ENCODE measurements around the gene KRTDAP.

KRTDAP gene

GRCh38 chr19:35524181-35524837, 34.0 kb upstream of the KRTDAP start:
- no peaks in the 10 kb centered on the region for H3K9me3 ChIP-seq (ENCODE audit: insufficient read depth, low read depth, low read length)
- H3K27ac ChIP-seq (ENCODE audit: low read depth, low read length), result no peak overlapping the region
- H3K9ac ChIP-seq (ENCODE audit: low read depth, low read length), result no peak overlapping the region
- peaks cover 22% of the 10 kb centered on the region for H3K4me1 ChIP-seq (ENCODE audit: insufficient read depth, low read length)
- 15% methylated on average over 11 of the region's 11 CpGs for WGBS
- peak overlapping the region; percentile 37 for H3K4me3 ChIP-seq (ENCODE audit: low read length)
- H3K36me3 ChIP-seq (ENCODE audit: insufficient read depth, low read length), result no peaks in the 10 kb centered on the region
- peaks cover 14% of the 10 kb centered on the region for H3K27me3 ChIP-seq (ENCODE audit: insufficient read depth, low read length)

DNA sequence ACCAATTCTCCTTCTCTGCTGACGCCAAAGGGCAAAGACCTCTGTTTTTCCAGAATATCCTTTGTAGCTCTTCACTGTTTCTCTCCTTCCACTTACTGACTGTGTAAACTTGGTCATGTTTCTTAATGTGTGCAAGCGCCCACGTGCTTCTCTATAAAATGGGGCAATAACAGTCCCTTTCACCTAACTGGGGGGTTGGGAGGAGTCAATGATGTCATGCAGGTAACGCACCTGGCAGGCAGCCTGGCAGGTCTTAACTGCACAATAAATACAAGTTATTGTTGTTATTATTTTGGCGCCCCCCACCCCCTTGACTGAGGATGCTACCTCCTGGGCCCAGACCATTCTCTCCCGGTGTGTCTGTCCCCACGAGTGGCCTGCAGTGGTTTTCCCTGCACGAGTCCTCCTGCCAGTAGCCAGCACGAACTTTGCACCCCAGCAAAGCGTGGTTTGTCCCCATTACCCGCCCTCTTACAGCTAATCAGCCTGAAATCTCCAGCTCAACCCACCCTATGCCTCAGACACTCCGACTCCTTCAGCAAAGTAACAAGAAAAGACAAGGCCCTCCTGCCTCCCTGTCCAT, 32.6 kb upstream of the KRTDAP start:
- Histone ChIP-seq H3K9ac (ENCODE audit: low read depth, low read length) (no peak overlapping the region), H3K36me3 (ENCODE audit: insufficient read depth, low read length) (no peaks in the 10 kb centered on the region), H3K27me3 (ENCODE audit: insufficient read depth, low read length) (peaks cover 14% of the 10 kb centered on the region), H3K9me3 (ENCODE audit: insufficient read depth, low read depth, low read length) (no peaks in the 10 kb centered on the region), H3K4me1 (ENCODE audit: insufficient read depth, low read length) (peaks cover 22% of the 10 kb centered on the region), H3K27ac (ENCODE audit: low read depth, low read length) (no peak overlapping the region), H3K4me3 (ENCODE audit: low read length) (no peak overlapping the region)
- 83% methylated on average over 12 of the region's 12 CpGs for WGBS

GRCh38 chr19:35521124-35521743, 31.0 kb upstream of the KRTDAP start:
- whole genome bisulfite sequencing, result 63% methylated on average over 16 of the region's 16 CpGs
- Histone ChIP-seq H3K27me3 (ENCODE audit: insufficient read depth, low read length) (peaks cover 14% of the 10 kb centered on the region), H3K36me3 (ENCODE audit: insufficient read depth, low read length) (no peaks in the 10 kb centered on the region)

GRCh38 chr19:35519291-35519690, 29.0 kb upstream of the KRTDAP start:
- WGBS, result 80% methylated on average over 7 of the region's 7 CpGs

More at GRCh38 chr19:35521124-35521743, 31.0 kb upstream of the KRTDAP start:
- no peaks in the 10 kb centered on the region for H3K9me3 ChIP-seq (ENCODE audit: insufficient read depth, low read depth, low read length)
- H3K27ac ChIP-seq (ENCODE audit: low read depth, low read length), result no peak overlapping the region
- no peak overlapping the region for H3K9ac ChIP-seq (ENCODE audit: low read depth, low read length)
- H3K4me3 ChIP-seq (ENCODE audit: low read length), result no peak overlapping the region
- peaks cover 22% of the 10 kb centered on the region for H3K4me1 ChIP-seq (ENCODE audit: insufficient read depth, low read length)

GRCh38 chr19:35518313-35518712, 28.0 kb upstream of the KRTDAP start:
- Histone ChIP-seq H3K9me3 (ENCODE audit: insufficient read depth, low read depth, low read length) (no peaks in the 10 kb centered on the region), H3K9ac (ENCODE audit: low read depth, low read length) (no peak overlapping the region), H3K4me3 (ENCODE audit: low read length) (no peak overlapping the region), H3K4me1 (ENCODE audit: insufficient read depth, low read length) (peaks cover 13% of the 10 kb centered on the region), H3K36me3 (ENCODE audit: insufficient read depth, low read length) (no peaks in the 10 kb centered on the region), H3K27me3 (ENCODE audit: insufficient read depth, low read length) (no peaks in the 10 kb centered on the region; the same call in 1 of the 2 replicates), H3K27ac (ENCODE audit: low read depth, low read length) (no peak overlapping the region)
- 85% methylated on average over 5 of the region's 6 CpGs for WGBS

More at GRCh38 chr19:35519291-35519690, 29.0 kb upstream of the KRTDAP start:
- Histone ChIP-seq H3K4me3 (ENCODE audit: low read length) (no peak overlapping the region), H3K4me1 (ENCODE audit: insufficient read depth, low read length) (peaks cover 17% of the 10 kb centered on the region), H3K27me3 (ENCODE audit: insufficient read depth, low read length) (no peaks in the 10 kb centered on the region), H3K27ac (ENCODE audit: low read depth, low read length) (no peak overlapping the region), H3K9ac (ENCODE audit: low read depth, low read length) (no peak overlapping the region), H3K36me3 (ENCODE audit: insufficient read depth, low read length) (no peaks in the 10 kb centered on the region), H3K9me3 (ENCODE audit: insufficient read depth, low read depth, low read length) (no peaks in the 10 kb centered on the region)

- no peaks in the 10 kb centered on the region for H3K36me3 ChIP-seq (ENCODE audit: insufficient read depth, low read length)
- H3K27me3 ChIP-seq (ENCODE audit: insufficient read depth, low read length), result no peaks in the 10 kb centered on the region; the same call in 1 of the 2 replicates
- WGBS, result 77% methylated on average over 2 of the region's 2 CpGs
- no peak overlapping the region for H3K9ac ChIP-seq (ENCODE audit: low read depth, low read length)
- H3K9me3 ChIP-seq (ENCODE audit: insufficient read depth, low read depth, low read length), result no peaks in the 10 kb centered on the region
- H3K4me3 ChIP-seq (ENCODE audit: low read length), result no peak overlapping the region
- peaks cover 15% of the 10 kb centered on the region for H3K4me1 ChIP-seq (ENCODE audit: insufficient read depth, low read length)
- no peak overlapping the region for H3K27ac ChIP-seq (ENCODE audit: low read depth, low read length)
Observed at GRCh38 chr19:35517342-35517741, 27.1 kb upstream of the KRTDAP start.

DNA sequence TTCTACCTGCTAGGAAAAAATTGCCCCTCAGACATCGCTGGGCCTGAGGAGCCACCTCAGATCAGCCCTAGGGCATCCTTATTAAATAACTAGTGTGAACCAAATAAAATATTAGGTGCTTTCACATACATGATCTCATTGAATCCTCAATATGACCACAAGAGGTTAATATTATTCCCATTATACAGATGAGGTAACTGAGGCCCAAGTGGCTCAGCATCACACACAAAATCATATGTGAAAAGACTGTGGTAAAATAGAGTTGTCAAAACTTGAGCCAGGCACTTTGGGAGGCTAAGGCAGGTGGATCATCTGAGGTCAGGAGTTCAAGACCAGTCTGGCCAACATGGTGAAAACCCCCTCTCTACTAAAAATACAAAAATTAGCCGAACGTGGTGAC, 26.0 kb upstream of the KRTDAP start:
- Histone ChIP-seq H3K36me3 (ENCODE audit: insufficient read depth, low read length) (no peaks in the 10 kb centered on the region), H3K4me1 (ENCODE audit: insufficient read depth, low read length) (peaks cover 12% of the 10 kb centered on the region), H3K27me3 (ENCODE audit: insufficient read depth, low read length) (no peaks in the 10 kb centered on the region; the same call in 1 of the 2 replicates), H3K9me3 (ENCODE audit: insufficient read depth, low read depth, low read length) (no peaks in the 10 kb centered on the region), H3K27ac (ENCODE audit: low read depth, low read length) (no peak overlapping the region), H3K4me3 (ENCODE audit: low read length) (no peak overlapping the region), H3K9ac (ENCODE audit: low read depth, low read length) (no peak overlapping the region)
- 91% methylated on average over 3 of the region's 3 CpGs for WGBS

DNA sequence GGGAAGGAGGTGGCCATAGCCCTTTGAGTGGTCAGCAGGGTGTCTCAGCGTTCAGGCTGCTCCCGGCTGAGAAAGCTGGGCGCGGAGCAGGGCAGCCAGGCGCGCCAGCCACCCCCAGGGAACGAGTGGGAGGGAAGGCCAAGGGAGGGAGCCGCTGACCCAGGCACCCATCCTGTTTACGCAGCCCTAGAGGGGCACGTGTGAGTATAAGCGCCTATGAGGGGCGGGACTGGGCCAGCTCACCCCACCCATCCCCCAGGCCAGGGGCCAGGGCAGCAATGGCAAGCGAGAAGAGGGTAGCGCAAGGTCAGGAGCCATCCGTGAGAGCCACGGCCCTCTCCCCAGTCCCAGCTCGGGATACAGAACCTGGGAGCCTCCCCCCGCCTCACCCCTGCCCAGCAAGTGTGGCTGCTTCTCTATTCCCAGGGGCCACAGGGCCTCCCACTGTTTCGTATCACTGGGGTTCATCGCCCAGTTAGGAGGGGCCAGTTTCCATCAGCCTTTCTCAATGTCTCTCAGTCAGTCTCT, 24.1 kb upstream of the KRTDAP start:
- peaks cover 8% of the 10 kb centered on the region for H3K27me3 ChIP-seq (ENCODE audit: insufficient read depth, low read length)
- no peaks in the 10 kb centered on the region for H3K36me3 ChIP-seq (ENCODE audit: insufficient read depth, low read length)
- H3K4me1 ChIP-seq (ENCODE audit: insufficient read depth, low read length), result peaks cover 9% of the 10 kb centered on the region
- 38% methylated on average over 20 of the region's 20 CpGs for WGBS
- no peak overlapping the region for H3K27ac ChIP-seq (ENCODE audit: low read depth, low read length)
- H3K9ac ChIP-seq (ENCODE audit: low read depth, low read length), result no peak overlapping the region
- H3K9me3 ChIP-seq (ENCODE audit: insufficient read depth, low read depth, low read length), result no peaks in the 10 kb centered on the region
- H3K4me3 ChIP-seq (ENCODE audit: low read length), result peak overlapping the region; percentile 45

DNA sequence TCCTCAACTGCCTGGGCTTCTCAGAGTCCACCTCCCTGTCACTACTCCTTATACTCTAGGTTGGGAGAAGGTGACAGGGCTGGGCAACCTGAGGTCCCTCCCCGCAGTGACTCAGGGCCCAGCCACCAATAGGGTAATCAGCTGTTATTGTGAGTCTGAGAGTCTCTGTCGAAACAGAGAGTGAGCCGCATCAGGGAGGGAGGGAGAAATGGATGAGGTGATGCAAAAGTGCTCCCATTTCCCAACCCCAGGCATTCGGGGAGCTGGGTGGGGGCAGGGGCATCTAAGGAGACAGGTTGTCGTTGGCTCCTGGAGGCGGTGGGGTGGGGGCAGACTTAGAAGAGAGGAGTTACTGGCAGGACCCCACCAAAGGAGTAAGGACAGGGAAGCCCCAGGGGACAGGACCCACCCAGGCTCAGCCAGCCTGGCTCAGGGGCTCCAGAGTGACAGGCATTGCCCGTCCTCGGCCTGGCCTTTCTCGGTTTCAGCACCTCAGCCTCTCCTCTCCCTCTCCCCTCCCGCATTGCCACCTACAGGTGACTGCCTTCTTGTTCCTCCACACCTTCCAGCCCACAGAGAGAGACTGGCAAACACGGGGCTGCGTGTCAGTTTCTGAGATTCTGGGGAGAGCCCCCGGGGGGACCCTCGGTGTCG, 23.5 kb upstream of the KRTDAP start, which contains the start of gene DMKN:
DMKN (minus strand) TSS at position 22 of the 654 bp plus-strand sequence. CDS start 174 bp downstream, outside the sequence.
- peaks cover 10% of the 10 kb centered on the region for H3K4me1 ChIP-seq (ENCODE audit: insufficient read depth, low read length)
- no peak within 1 kb of the TSS for H3K9ac ChIP-seq (ENCODE audit: low read depth, low read length)
- WGBS, result 26% methylated on average over 15 of the region's 15 CpGs

DNA sequence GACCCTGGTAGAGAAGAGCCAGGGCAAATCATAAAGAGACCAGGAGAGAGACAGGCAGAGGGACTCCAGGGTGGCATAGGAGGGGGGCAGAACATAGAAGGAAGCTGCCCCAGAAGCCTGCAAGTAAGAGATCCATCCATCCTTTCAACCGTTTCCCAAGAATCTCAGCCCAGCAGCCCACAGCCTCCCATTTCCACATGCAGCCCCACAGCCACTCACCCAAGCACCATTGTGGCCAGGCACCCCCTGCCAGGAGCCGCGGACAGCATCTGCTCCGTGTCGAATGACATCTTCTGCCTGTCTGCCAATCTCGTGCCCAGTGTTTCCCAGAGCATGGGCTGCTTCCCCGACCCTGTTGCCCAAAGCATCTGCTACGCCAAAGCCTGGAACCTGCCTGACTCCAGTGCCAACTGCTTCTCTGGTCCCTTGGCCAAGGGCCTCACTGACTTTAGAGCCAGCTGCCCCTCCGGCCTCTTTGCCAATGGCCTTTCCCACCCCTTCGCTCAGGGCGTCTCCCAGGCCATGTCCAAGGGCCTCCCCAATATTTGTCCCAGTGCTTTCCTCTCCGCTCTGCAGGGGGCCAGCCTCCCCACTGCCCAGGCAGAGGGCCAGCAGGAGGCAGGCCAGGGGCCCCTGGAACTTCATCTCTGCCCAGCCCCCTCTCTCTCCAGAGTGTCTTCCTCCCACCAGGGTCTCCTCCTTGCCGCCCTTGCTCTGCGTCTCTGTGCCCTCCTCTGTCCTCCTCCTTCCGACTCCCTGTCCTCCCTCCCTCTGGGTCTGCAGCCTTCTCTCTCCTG, 22.8 kb upstream of the KRTDAP start:
- WGBS, result 85% methylated on average over 15 of the region's 15 CpGs
- Histone ChIP-seq H3K4me1 (ENCODE audit: insufficient read depth, low read length) (peaks cover 17% of the 10 kb centered on the region), H3K9me3 (ENCODE audit: insufficient read depth, low read depth, low read length) (no peaks in the 10 kb centered on the region), H3K4me3 (ENCODE audit: low read length) (no peak overlapping the region), H3K27ac (ENCODE audit: low read depth, low read length) (no peak overlapping the region), H3K36me3 (ENCODE audit: insufficient read depth, low read length) (peaks cover 3% of the 10 kb centered on the region), H3K27me3 (ENCODE audit: insufficient read depth, low read length) (peaks cover 8% of the 10 kb centered on the region), H3K9ac (ENCODE audit: low read depth, low read length) (no peak overlapping the region)

More for the DNA sequence above, 23.5 kb upstream of the KRTDAP start, which contains the start of gene DMKN:
- peaks cover 8% of the 10 kb centered on the region for H3K27me3 ChIP-seq (ENCODE audit: insufficient read depth, low read length)
- H3K9me3 ChIP-seq (ENCODE audit: insufficient read depth, low read depth, low read length), result no peaks in the 10 kb centered on the region
- H3K36me3 ChIP-seq (ENCODE audit: insufficient read depth, low read length), result no peaks in the 10 kb centered on the region
- H3K27ac ChIP-seq (ENCODE audit: low read depth, low read length), result no peak within 1 kb of the TSS
- peak within 1 kb of the TSS; percentile 45 for H3K4me3 ChIP-seq (ENCODE audit: low read length)
